DOHH2 (cell line): ENCODE measurements around the gene LMTK2.

Experiments used
- CTCF ChIP-seq: fragments of 200-600 bp; sonication (generic); IDR thresholded peaks from one replicate; pipeline ENCODE4 v1.5.1; 2014; ENCODE audit warnings: antibody characterized with exemption, mild to moderate bottlenecking, low read depth, low read length; ENCODE audit not compliant: poor library complexity, severe bottlenecking
- EZH2phosphoT487 ChIP-seq: fragments of 200-600 bp; sonication (generic); IDR thresholded peaks from 2 replicates; pipeline ENCODE4 v1.6.1; 2017; ENCODE audit warnings: borderline replicate concordance, mild to moderate bottlenecking, antibody characterized with exemption, low read length, moderate library complexity, mixed read lengths

- TF ChIP-seq CTCF, result no peak
- no peak for TF ChIP-seq EZH2phosphoT487
These were observed 119.4 kb downstream of the LMTK2 start for GRCh38 chr7:98225913-98226614.
